22Rv1 (cell line): Measurements from ENCODE around the gene TRAPPC5.

ENCODE experiments used
- H3K27ac ChIP-seq: fragments of 450-650 bp; 2 replicates; pipeline ENCODE4 v1.5.1; 2017
- ZFX ChIP-seq: fragments of 450-650 bp; IDR thresholded peaks from 2 replicates; pipeline ENCODE4 v1.6.1; 2017; ENCODE audit warnings: antibody characterized with exemption, borderline replicate concordance
- TF ChIP-seq, protein P1 (sequence below): fragments of 450-650 bp; IDR thresholded peaks from 2 replicates; pipeline ENCODE4 v1.5.1; 2017; ENCODE audit warnings: mild to moderate bottlenecking

The TRAPPC5 gene

DNA sequence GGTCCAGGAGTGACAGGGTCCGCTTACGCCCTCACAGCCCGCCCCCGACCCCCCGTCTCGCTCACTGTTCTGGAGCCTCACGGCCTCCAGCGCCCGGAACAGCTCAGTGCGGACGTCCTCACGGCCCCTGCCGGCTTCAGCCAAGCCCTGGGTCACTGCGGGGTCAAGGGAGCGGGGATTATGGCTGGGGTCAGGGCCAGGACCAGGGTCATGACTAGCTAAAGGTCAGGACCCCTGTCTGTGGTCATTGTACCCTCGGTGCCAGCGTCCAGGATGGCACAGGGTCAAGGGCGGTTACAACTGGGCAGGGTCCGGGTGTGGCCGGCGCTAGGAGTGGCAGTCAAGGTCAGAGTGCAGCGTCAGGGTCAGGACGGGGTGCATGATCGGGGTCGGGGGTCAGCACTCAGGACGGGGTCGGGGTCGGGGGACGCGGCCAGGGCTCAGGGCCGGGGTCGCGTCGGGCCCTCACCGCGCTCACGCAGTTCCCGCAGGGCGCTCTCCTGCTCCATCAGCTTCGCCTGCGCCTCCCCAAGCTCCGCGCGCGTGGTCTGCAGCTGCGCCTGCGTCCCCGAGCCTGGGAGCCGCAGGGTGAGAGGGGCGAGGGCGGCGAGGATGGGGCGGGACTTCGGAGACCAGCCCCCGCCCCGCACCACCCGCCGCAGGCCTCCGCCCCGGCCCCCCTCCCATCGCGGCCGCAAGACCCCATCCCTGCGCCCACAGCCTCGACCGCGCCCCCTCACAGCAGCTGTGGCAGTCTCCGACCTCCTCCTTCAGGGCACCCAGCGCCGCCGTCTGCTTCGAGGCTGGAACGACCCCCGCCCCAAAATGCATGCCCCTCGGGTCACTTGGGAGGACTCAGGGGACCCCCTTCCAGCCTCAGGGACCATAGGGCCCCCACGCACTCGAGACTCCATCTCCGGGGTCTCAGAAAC lies 49.9 kb downstream of the TRAPPC5 start:
- H3K27ac ChIP-seq = no peak overlapping the region
- TF ChIP-seq, protein P1, sequence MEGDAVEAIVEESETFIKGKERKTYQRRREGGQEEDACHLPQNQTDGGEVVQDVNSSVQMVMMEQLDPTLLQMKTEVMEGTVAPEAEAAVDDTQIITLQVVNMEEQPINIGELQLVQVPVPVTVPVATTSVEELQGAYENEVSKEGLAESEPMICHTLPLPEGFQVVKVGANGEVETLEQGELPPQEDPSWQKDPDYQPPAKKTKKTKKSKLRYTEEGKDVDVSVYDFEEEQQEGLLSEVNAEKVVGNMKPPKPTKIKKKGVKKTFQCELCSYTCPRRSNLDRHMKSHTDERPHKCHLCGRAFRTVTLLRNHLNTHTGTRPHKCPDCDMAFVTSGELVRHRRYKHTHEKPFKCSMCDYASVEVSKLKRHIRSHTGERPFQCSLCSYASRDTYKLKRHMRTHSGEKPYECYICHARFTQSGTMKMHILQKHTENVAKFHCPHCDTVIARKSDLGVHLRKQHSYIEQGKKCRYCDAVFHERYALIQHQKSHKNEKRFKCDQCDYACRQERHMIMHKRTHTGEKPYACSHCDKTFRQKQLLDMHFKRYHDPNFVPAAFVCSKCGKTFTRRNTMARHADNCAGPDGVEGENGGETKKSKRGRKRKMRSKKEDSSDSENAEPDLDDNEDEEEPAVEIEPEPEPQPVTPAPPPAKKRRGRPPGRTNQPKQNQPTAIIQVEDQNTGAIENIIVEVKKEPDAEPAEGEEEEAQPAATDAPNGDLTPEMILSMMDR = no peak

GRCh38 chr19:7731218-7731595 lies 50.6 kb downstream of the TRAPPC5 start:
- no peak for TF ChIP-seq ZFX
- TF ChIP-seq, protein P1 = no peak
- no peak overlapping the region for H3K27ac ChIP-seq

- H3K27ac ChIP-seq = no peak overlapping the region
- no peak for TF ChIP-seq ZFX
- TF ChIP-seq, protein P1 = no peak
These were observed 51.0 kb downstream of the TRAPPC5 start for GRCh38 chr19:7731615-7732014.

DNA sequence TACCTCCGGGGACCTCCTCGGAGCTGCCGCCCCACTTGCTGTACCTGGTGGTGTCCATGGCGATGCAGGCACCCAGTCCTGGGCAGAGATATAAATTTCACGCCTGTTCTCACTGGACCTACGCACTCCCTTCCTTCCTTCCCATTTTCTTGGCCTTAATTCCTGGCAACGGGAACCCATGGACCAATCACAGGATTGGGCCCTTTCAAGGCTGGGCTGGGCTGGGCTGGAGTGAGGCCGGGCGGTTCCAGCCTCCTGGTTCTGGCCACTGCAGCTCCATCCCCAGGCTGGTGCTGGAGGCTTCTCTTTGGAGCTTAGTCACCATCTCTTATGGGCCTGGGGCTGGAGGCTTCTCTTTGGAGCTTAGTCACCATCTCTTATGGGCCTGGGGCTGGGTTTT lies 51.4 kb downstream of the TRAPPC5 start, which contains the start of gene CLEC4G:
Gene CLEC4G (minus strand): TSS at position 66 of the 400 bp plus-strand sequence. CDS start 8 bp downstream, at position 58.
- TF ChIP-seq, protein P1 = no peak
- no peak for TF ChIP-seq ZFX
- H3K27ac ChIP-seq = no peak within 1 kb of the TSS

- TF ChIP-seq, protein P1 = no peak
- no peak for TF ChIP-seq ZFX
- H3K27ac ChIP-seq = no peak overlapping the region
These were observed 52.7 kb downstream of the TRAPPC5 start for GRCh38 chr19:7733376-7733775.

DNA sequence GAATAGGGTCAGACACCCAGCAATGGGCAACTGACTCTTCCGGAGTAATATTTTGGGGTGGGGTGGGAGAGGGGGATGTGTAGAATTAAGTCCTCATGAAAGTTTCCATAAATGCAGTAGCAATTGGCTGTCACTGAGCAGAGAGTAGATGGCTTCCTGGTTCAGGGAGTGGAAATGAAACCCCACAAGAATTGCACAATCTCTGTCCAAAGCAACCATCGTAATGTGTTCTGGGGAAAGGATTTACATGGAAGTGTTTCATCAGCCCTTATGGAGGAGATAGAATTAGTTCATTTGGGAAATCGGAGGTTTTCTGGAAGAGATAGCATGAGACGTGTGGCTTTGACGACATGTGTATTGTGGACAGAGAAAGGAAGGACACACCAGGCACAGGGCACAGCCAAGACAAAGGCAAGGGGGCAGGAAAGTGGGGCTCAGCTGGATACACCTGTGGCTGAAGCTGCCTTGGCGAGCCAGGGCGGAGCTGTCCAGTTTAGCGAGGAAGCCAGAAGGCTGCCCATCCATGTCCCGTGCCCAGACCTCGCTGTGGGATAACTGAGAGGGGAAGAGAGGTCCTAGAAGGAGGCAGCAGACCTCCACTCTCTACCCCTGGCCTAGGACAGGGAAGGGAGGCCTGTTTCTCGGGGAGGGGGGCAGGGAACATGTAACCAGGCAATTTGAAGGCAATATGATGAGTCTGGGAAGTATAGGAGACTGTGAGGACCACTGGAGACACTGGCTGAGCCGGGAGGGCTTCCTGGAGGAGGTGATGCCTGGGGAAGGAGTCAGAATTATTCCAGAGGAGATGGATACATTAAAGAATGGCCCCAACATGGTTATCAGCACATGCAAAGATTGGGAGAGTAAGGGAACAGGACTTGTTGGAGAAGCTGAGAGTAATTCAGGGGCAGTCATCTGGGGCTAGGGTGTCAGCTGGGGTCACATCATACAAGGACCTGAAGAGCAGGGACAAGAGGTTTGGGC lies 53.9 kb downstream of the TRAPPC5 start:
- TF ChIP-seq, protein P1 = no peak
- TF ChIP-seq ZFX = no peak
- H3K27ac ChIP-seq = no peak overlapping the region
